GM23338 (cell line): ENCODE results near the gene ZSCAN23.
A peak's percentile ranks its signal among the peaks of the same experiment; 100 is the strongest.

Experiments used
- POLR2AphosphoS5 ChIP-seq: IDR thresholded peaks from 2 replicates; pipeline ENCODE4 v1.6.1; 2016; ENCODE audit warnings: antibody characterized with exemption, low read depth
- TF ChIP-seq, protein P1 (sequence below), 2 experiments: fragments of 200-600 bp in 1 of 2; sonication (generic) in 1 of 2; conservative IDR thresholded peaks; 2 replicates each; pipeline versions ENCODE4 v1.5.1 to v1.6.1; 2016 to 2017; ENCODE audit warnings: antibody characterized with exemption in 2 of 2, low read depth in 2 of 2, mild to moderate bottlenecking in 2 of 2, moderate library complexity in 1 of 2
- TF ChIP-seq, protein P2 (sequence below): IDR thresholded peaks from one replicate; pipeline ENCODE4 v1.6.1; 2018; ENCODE audit warnings: antibody characterized with exemption; ENCODE audit not compliant: unreplicated experiment
- TF ChIP-seq, protein P3 (sequence below): IDR thresholded peaks from 2 replicates; pipeline ENCODE4 v1.6.1; 2016; ENCODE audit warnings: antibody characterized with exemption

DNA sequence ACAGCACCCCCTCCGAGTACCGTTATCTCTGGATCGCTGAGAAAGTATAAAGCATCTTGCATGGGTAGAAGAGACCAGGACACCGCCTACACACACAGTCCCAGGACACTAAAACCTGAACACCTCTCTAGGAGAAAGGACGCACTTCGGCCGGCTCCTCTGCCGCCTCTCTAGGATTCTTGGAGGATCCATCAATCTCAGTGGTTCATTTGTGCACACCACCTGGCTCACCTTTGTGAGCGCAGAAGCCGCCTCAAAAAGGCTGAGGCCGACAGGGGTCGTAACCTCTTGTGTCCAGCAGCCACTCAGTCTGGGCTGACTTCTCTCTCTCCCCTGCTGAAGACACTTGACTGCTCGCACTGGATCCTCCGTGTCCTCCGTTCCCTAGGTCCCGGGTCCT is 13.5 kb downstream of the ZSCAN23 start:
- TF ChIP-seq, protein P1, sequence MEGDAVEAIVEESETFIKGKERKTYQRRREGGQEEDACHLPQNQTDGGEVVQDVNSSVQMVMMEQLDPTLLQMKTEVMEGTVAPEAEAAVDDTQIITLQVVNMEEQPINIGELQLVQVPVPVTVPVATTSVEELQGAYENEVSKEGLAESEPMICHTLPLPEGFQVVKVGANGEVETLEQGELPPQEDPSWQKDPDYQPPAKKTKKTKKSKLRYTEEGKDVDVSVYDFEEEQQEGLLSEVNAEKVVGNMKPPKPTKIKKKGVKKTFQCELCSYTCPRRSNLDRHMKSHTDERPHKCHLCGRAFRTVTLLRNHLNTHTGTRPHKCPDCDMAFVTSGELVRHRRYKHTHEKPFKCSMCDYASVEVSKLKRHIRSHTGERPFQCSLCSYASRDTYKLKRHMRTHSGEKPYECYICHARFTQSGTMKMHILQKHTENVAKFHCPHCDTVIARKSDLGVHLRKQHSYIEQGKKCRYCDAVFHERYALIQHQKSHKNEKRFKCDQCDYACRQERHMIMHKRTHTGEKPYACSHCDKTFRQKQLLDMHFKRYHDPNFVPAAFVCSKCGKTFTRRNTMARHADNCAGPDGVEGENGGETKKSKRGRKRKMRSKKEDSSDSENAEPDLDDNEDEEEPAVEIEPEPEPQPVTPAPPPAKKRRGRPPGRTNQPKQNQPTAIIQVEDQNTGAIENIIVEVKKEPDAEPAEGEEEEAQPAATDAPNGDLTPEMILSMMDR (conservative IDR thresholded peaks at IDR 0.05; ENCODE audit: low read depth in 2 of 2) = 0 out of 4 replicates have a peak, but pooled peaks of 1 of the 2 experiments have one; percentile 6
- TF ChIP-seq, protein P2, sequence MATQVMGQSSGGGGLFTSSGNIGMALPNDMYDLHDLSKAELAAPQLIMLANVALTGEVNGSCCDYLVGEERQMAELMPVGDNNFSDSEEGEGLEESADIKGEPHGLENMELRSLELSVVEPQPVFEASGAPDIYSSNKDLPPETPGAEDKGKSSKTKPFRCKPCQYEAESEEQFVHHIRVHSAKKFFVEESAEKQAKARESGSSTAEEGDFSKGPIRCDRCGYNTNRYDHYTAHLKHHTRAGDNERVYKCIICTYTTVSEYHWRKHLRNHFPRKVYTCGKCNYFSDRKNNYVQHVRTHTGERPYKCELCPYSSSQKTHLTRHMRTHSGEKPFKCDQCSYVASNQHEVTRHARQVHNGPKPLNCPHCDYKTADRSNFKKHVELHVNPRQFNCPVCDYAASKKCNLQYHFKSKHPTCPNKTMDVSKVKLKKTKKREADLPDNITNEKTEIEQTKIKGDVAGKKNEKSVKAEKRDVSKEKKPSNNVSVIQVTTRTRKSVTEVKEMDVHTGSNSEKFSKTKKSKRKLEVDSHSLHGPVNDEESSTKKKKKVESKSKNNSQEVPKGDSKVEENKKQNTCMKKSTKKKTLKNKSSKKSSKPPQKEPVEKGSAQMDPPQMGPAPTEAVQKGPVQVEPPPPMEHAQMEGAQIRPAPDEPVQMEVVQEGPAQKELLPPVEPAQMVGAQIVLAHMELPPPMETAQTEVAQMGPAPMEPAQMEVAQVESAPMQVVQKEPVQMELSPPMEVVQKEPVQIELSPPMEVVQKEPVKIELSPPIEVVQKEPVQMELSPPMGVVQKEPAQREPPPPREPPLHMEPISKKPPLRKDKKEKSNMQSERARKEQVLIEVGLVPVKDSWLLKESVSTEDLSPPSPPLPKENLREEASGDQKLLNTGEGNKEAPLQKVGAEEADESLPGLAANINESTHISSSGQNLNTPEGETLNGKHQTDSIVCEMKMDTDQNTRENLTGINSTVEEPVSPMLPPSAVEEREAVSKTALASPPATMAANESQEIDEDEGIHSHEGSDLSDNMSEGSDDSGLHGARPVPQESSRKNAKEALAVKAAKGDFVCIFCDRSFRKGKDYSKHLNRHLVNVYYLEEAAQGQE = no peak
- TF ChIP-seq POLR2AphosphoS5 = no peak
- TF ChIP-seq, protein P3, sequence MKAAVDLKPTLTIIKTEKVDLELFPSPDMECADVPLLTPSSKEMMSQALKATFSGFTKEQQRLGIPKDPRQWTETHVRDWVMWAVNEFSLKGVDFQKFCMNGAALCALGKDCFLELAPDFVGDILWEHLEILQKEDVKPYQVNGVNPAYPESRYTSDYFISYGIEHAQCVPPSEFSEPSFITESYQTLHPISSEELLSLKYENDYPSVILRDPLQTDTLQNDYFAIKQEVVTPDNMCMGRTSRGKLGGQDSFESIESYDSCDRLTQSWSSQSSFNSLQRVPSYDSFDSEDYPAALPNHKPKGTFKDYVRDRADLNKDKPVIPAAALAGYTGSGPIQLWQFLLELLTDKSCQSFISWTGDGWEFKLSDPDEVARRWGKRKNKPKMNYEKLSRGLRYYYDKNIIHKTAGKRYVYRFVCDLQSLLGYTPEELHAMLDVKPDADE = no peak
